ACC112 (cell line): ENCODE results near the gene BCL7A.
"Not testable (repeated sequence)": the region's sequence is repeated elsewhere in the genome, so short reads cannot be mapped to it uniquely, and the experiment has no call there.

Source experiments
- H2AFZ ChIP-seq: fragments of 200-600 bp; sonication (generic); one replicate; pipeline ENCODE4 v1.6.0; 2017; ENCODE audit warnings: antibody characterized with exemption, low read length; ENCODE audit not compliant: unreplicated experiment
- H3K27ac ChIP-seq: fragments of 200-600 bp; sonication (generic); 2 replicates; pipeline ENCODE4 v1.5.1; 2014; ENCODE audit warnings: low read depth, mild to moderate bottlenecking, antibody characterized with exemption, low read length, moderate library complexity
- H3K27me3 ChIP-seq: fragments of 200-600 bp; sonication (generic); 2 replicates; pipeline ENCODE4 v1.6.1; 2014; ENCODE audit warnings: mild to moderate bottlenecking, antibody characterized with exemption, low read length, moderate library complexity, mixed read lengths; ENCODE audit not compliant: insufficient read depth
- H3K36me3 ChIP-seq: fragments of 200-600 bp; sonication (generic); 2 replicates; pipeline ENCODE4 v1.6.1; 2016; ENCODE audit warnings: mild to moderate bottlenecking, antibody characterized with exemption, low read length, moderate library complexity, mixed read lengths; ENCODE audit not compliant: insufficient read depth
- H3K4me1 ChIP-seq: fragments of 200-600 bp; sonication (generic); one replicate; pipeline ENCODE4 v1.6.1; 2016; ENCODE audit warnings: low read length, mixed read lengths; ENCODE audit not compliant: insufficient read depth, unreplicated experiment, control insufficient read depth
- H3K4me3 ChIP-seq: fragments of 200-600 bp; sonication (generic); 2 replicates; pipeline ENCODE4 v1.5.1; 2014; ENCODE audit warnings: mild to moderate bottlenecking, low read depth, low read length
- H3K79me2 ChIP-seq: fragments of 200-600 bp; sonication (generic); one replicate; pipeline ENCODE4 v1.6.0; 2016; ENCODE audit warnings: low read length; ENCODE audit not compliant: control insufficient read depth, unreplicated experiment, insufficient read depth

Gene BCL7A

GRCh38 chr12:122045262-122045661, 23.6 kb downstream of the BCL7A start:
- H3K36me3 ChIP-seq: peaks cover 7% of the 10 kb centered on the region; the same call in 1 of the 2 replicates
- H3K79me2 ChIP-seq: no peaks in the 10 kb centered on the region
- no peak overlapping the region for H2AFZ ChIP-seq
- H3K27me3 ChIP-seq: no peaks in the 10 kb centered on the region
- H3K4me3 ChIP-seq: no peak overlapping the region
- H3K4me1 ChIP-seq: no peaks in the 10 kb centered on the region
- no peak overlapping the region for H3K27ac ChIP-seq

- Histone ChIP-seq H3K4me3 (no peak overlapping the region), H3K36me3 (peaks cover 7% of the 10 kb centered on the region; the same call in 1 of the 2 replicates), H3K27me3 (no peaks in the 10 kb centered on the region), H3K79me2 (no peaks in the 10 kb centered on the region), H3K27ac (no peak overlapping the region), H3K4me1 (no peaks in the 10 kb centered on the region), H2AFZ (no peak overlapping the region)
These were observed 24.5 kb downstream of the BCL7A start for GRCh38 chr12:122046145-122046544.

DNA sequence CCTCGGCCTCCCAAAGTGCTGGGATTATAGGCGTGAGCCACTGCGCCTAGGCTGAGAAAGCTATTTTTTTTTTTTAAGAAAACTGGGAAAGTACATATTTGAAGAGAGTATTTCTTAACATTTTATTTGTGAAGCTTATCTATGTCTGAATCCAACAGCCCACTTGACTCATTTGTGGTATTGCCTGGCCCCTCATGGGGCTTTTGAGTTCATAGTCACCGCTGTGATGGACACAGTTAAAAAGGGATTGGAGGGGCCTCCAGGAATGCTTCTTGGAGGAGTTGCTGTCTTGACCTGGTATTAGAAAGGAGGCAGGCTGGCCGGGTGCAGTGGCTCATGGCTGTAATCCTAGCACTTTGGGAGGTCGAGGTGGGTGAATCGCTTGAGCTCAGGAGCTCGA, 26.5 kb downstream of the BCL7A start:
- Histone ChIP-seq H3K27ac (no peak overlapping the region), H3K4me1 (no peaks in the 10 kb centered on the region), H3K4me3 (no peak overlapping the region), H3K27me3 (no peaks in the 10 kb centered on the region), H3K79me2 (no peaks in the 10 kb centered on the region), H3K36me3 (peaks cover 7% of the 10 kb centered on the region; the same call in 1 of the 2 replicates), H2AFZ (no peak overlapping the region)

GRCh38 chr12:122049827-122050226, 28.1 kb downstream of the BCL7A start:
- no peaks in the 10 kb centered on the region for H3K4me1 ChIP-seq
- H3K4me3 ChIP-seq: no peak overlapping the region
- no peaks in the 10 kb centered on the region for H3K36me3 ChIP-seq
- H3K27me3 ChIP-seq: no peaks in the 10 kb centered on the region
- H2AFZ ChIP-seq: no peak overlapping the region
- H3K27ac ChIP-seq: no peak overlapping the region
- no peaks in the 10 kb centered on the region for H3K79me2 ChIP-seq

GRCh38 chr12:122050706-122051105, 29.0 kb downstream of the BCL7A start:
- Histone ChIP-seq H3K27me3 (no peaks in the 10 kb centered on the region), H3K27ac (no peak overlapping the region), H3K4me1 (no peaks in the 10 kb centered on the region), H3K79me2 (no peaks in the 10 kb centered on the region), H2AFZ (no peak overlapping the region), H3K4me3 (no peak overlapping the region), H3K36me3 (no peaks in the 10 kb centered on the region)

- Histone ChIP-seq H3K27ac (no peak overlapping the region), H3K36me3 (no peaks in the 10 kb centered on the region), H2AFZ (no peak overlapping the region), H3K27me3 (no peaks in the 10 kb centered on the region), H3K4me3 (no peak overlapping the region), H3K4me1 (no peaks in the 10 kb centered on the region), H3K79me2 (no peaks in the 10 kb centered on the region)
These were observed 29.7 kb downstream of the BCL7A start for GRCh38 chr12:122051231-122051876.

GRCh38 chr12:122052285-122052684, 30.6 kb downstream of the BCL7A start:
- no peaks in the 10 kb centered on the region for H3K36me3 ChIP-seq
- no peak overlapping the region for H3K27ac ChIP-seq
- H3K4me1 ChIP-seq: no peaks in the 10 kb centered on the region
- H3K4me3 ChIP-seq: no peak overlapping the region
- no peaks in the 10 kb centered on the region for H3K79me2 ChIP-seq
- no peaks in the 10 kb centered on the region for H3K27me3 ChIP-seq
- no peak overlapping the region for H2AFZ ChIP-seq

- Histone ChIP-seq H3K36me3 (no peaks in the 10 kb centered on the region), H3K27me3 (no peaks in the 10 kb centered on the region), H3K4me1 (no peaks in the 10 kb centered on the region), H2AFZ (no peak overlapping the region), H3K4me3 (no peak overlapping the region), H3K27ac (no peak overlapping the region), H3K79me2 (no peaks in the 10 kb centered on the region)
These were observed 33.3 kb downstream of the BCL7A start for GRCh38 chr12:122054842-122055520.

DNA sequence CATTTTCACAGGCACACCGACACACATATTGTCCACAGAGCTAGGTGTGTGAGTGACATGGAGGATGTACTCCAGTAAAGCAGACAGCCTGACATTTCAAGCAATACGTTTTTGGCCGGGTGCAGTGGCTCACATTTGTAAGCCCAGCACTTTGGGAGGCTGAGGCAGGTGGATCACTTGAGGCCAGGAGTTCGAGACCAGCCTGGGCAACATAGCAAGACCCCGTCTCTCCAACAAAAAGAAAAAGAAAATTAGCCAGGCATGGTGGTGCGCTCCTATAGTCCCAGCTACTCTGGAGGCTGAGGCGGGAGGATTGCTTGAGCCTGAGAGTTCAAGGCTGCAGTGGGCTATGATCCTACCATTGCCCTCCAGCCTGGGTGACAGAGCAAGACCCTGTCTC, 34.7 kb downstream of the BCL7A start:
- not testable (repeated sequence) for H3K79me2 ChIP-seq, H3K4me1 ChIP-seq, H3K27ac ChIP-seq, H3K36me3 ChIP-seq, H3K27me3 ChIP-seq, H3K4me3 ChIP-seq, H2AFZ ChIP-seq

DNA sequence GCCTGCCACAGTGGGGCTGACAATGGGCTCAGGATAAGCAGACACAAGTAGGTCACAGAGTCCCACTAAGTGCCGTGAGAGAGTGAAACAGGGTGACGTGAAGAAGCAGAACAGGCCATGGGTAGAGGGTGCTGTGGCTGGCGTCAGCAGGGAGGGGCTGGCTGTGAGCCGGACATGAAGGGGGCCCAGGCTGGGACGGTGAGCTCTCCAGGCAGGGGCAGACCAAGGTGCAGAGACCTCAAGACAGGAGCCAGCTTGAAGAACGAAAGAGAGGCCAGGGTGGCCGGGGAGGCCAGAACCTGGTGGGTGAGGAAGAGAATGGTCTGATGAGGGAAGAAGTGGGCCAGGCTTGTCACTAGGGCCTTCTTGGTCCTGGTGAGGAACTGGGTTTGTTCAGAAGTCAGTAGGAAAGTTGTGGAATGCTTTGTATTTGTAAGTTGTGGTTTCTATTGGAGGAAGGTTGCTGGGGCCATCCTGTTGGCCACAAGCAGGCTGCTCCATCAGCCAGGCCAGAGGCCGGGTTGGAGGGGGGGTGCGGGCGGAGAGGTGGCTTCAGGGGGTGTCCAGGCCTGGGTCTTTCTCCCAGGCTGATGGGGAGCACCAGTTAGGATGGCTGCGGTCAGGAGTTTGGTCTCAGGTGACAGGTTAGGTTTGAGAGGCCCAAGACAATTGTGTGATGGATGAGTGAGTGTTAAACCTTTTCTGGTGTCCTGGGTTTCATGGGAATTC, 35.5 kb downstream of the BCL7A start:
- Histone ChIP-seq H3K27ac (no peak overlapping the region), H3K27me3 (no peaks in the 10 kb centered on the region), H3K36me3 (no peaks in the 10 kb centered on the region), H3K4me1 (no peaks in the 10 kb centered on the region), H3K4me3 (no peak overlapping the region), H2AFZ (no peak overlapping the region), H3K79me2 (no peaks in the 10 kb centered on the region)

GRCh38 chr12:122057769-122058168, 36.1 kb downstream of the BCL7A start:
- no peaks in the 10 kb centered on the region for H3K36me3 ChIP-seq
- no peak overlapping the region for H2AFZ ChIP-seq
- no peak overlapping the region for H3K4me3 ChIP-seq
- H3K4me1 ChIP-seq: peaks cover 5% of the 10 kb centered on the region
- no peaks in the 10 kb centered on the region for H3K27me3 ChIP-seq
- no peak overlapping the region for H3K27ac ChIP-seq
- no peaks in the 10 kb centered on the region for H3K79me2 ChIP-seq
